ENCODE measurements around the gene NCR2.

The NCR2 gene

GRCh38 chr6:41331401-41332150 is 3.8 kb upstream of the NCR2 start:
- DNase-seq: no peak

DNA sequence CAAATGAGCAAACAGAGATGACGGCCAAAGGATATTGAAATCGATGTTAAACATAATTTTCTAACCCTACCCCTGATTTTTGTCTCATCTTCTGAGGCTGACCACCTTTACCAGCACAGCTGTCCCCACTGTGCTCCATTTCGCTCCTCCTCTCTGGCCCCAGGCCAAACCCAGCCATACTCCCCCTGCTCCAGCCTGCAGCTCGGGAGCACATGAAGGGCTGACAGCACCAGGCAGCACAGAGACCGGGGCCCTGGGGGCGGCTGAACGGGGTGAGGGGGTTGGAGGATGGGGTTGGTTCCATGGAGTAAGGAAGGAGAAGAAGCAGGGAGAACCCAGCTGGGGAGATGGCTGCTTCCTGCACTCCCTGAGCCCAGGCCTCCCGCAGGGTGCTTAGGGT is 3.2 kb upstream of the NCR2 start:
- DNase-seq: no peak

DNA sequence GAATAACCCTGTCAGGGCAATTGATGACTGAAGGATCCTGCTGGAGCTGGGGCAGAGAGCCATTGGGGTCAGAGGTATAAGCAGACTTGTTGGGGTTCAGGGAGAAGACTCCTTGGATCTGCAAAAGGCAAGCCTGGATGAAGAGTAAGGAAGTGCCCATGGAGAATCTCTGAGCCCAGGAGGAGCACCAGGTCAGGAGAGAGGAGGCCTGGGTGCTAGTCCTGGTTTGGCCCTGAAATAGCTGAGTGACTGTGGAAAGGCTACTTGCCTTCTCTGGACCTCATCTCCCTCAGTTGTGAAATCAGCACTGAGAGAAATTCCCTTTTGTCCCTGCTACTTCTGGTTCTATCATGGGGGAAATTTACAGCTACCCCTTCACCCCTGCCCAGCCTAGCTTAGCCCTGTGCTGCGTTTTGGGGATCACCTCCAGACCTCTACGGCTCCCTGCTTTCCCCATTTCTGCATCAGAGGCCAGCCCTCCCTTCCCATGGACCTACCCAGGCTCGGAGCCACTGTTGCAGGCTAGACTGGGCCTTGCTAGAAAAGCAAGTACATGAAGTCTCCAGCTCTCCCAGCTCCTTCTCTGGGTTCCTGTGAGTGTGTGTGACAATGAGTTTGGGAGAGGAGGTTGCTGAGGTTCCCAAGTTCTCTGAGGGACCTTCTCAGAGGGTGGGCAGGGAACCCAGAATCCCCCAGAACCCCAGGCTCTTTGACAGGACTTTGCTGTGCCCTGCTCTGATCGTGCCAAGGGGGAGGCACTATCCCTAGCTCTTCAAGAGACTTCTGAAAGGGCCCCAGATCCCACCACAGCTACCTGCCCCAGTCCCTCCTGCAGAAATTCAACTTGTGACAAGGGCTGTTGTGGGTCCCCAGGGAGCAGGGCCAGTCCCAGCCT is 2.3 kb upstream of the NCR2 start:
- no peak for DNase-seq

DNA sequence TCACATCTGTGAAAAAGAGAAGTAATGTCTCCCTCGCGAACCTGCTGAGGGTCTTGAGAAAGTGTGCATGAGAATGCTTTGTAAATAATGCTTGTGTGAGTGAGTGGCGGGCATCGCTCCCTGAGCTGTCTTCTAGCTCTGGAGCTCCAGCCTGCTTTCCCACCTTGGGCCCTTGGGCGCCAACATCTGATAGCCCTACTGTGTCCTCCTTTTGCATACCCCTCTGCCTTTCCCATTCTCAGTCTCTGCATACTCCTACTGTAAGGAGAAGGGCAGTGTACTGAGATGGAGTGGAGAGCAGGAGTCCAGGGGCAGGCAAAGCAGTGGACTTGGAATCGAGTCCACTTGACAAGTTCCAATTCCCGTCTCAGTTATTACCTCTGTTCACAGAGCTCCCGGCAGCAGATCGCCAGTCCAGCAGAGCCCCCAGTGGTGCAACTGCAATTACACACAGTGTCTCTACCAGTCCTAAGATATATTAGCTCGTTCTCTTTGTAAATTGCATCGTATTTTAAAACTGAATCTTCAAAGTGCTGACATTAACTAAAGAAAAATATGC is 847 bp upstream of the NCR2 start:
- peak; percentile 12 for DNase-seq

- DNase-seq: no peak
Observed at GRCh38 chr6:41335943-41336342, 535 bp downstream of the NCR2 start.

- no peak for DNase-seq
Observed at GRCh38 chr6:41336824-41337223, 1.4 kb downstream of the NCR2 start.

DNA sequence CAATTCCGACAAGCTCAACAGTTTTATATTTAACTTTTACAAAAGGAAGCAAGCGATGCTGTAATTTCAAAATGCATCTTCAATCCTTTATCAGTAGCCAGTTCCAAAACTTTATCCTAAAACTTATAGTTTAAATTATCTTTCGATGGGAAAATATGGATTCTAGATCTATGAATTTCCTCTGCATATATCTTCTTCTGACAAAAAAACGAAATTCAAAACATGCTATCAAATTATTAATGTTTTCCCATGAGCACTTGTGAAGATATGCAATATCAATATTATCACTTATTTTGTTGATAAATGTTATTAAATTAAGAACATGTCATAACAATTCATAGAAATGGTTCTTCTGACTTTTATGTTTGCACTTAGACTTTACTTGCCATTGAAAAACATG is 2.3 kb downstream of the NCR2 start:
- DNase-seq: no peak

DNA sequence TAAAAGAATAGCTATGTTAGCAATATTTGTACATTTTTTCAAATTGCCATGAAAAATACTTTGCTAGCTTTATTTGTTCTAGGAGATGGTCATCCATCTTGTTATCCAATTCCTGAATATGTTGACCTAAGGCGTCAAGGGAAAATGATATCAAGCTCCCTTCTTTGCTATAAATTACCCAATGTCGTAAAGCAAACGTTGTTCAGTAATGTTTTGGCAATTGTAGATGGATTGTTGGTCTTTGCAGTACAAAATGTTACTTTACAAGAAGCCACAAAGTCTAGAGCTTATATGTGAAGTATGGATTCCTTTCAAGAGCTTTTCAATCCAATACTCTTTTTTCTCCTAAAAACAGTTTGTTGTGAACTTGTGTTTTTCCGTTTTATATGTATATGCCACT is 3.3 kb downstream of the NCR2 start:
- no peak for DNase-seq

GRCh38 chr6:41341580-41341979 is 6.2 kb downstream of the NCR2 start:
- DNase-seq: no peak

DNA sequence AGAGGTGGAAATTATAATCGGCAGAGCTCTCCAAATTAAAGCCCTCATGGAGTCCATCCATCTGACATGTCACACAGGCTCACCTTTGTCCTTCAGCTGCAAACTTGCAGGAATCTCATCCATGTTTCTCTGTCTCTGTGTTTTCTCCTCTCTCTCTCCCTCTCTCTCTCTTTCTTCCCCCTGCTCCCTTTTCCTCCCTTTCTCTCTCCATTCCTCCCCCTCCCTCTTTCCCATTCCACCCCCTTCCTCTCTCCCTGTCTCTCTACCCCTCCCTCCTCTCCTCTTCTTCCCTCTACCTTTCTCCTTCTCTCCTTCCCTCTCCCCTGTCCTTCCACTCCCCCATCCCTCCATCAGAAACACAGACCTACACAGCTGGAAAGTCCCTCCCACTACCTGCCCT is 6.8 kb downstream of the NCR2 start:
- DNase-seq: no peak

DNA sequence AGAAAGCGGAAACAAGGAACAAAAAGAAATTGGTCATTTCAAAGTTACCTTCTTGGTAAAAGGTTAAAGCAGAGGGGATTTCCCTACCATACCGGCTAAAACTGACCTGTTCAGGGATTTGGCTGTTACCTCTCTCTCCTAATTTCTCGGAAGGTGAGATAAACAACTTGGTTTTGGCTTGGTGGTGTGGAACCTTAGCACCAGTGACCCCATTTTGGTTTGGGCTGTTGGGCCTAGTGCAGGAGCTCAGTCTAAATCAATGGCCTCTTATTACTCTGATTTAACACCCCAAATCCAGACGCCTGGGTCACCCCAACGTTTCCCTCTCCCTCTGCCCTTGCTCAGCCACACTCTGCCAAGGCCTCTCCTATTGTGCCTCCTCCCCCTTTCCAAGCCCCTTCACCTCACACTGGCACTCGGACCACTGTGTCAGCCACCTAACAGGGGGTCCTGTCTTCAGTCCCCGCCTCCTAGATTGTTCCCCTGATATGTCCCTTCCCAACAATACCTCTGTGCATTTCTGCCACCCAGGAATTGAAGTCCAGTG is 8.3 kb downstream of the NCR2 start:
- DNase-seq: no peak

GRCh38 chr6:41344876-41345275 is 9.5 kb downstream of the NCR2 start:
- DNase-seq: peak; percentile 46

GRCh38 chr6:41345901-41346300 is 10.5 kb downstream of the NCR2 start:
- DNase-seq: no peak

GRCh38 chr6:41346441-41346840 is 11.0 kb downstream of the NCR2 start:
- no peak for DNase-seq

GRCh38 chr6:41347378-41348050 is 12.1 kb downstream of the NCR2 start:
- DNase-seq: no peak

GRCh38 chr6:41348934-41349333 is 13.5 kb downstream of the NCR2 start:
- DNase-seq: no peak

- DNase-seq: no peak
Observed at GRCh38 chr6:41352396-41352795, 17.0 kb downstream of the NCR2 start.

- DNase-seq: no peak
Observed at GRCh38 chr6:41352907-41353306, 17.5 kb downstream of the NCR2 start.

- no peak for DNase-seq
Observed at GRCh38 chr6:41353333-41353732, 17.9 kb downstream of the NCR2 start.

DNA sequence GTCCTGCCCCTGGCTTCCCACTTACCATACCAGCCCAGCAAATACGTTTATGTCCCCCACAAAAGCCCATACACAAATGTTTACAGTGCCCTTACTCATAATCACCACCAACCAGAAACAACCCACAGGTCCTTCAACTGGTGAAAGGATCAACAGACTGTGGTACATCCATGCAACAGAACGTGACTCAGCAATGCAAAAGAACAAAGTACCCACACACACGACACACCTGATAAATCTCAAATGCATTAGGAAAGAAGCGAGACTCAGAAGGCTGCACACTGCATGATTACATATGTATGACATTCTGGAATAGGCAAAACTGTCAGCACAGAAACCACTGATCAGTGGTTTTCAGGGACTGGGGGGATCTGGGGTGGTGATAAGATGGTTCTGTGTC is 20.5 kb downstream of the NCR2 start:
- no peak for DNase-seq

GRCh38 chr6:41356825-41357224 is 21.4 kb downstream of the NCR2 start:
- no peak for DNase-seq

GRCh38 chr6:41358503-41358902 is 23.1 kb downstream of the NCR2 start:
- DNase-seq: no peak
